HepG2 (cell line): ENCODE results near the gene SLC25A38. TPM values are rescaled to one million over a fixed set of nuclear protein-coding genes. Genes with fewer than 3 reads are reported as not detected.
"Not testable (repeated sequence)": the region's sequence is repeated elsewhere in the genome, so short reads cannot be mapped to it uniquely, and the experiment has no call there.

Source experiments
- ATAC-seq: fragments of 200-7000 bp; cut with Tn5 transposase; 3 replicates; pipeline ENCODE4 v1.9.1; 2020; ENCODE audit warnings: mild to moderate bottlenecking, moderate library complexity
- BruUV-seq: library from RNA; stranded (reverse); fragments of 400-500 nt; replicated peaks from 2 replicates; lab custom pipeline; 2021; lab: Mats Ljungman, UMichigan
- CTCF ChIA-PET: fragments of 300-600 bp; formaldehyde crosslinking; extraction: SDS; loops from one replicate; lab custom pipeline; 2021; ENCODE audit warnings: low total read pairs, inconsistent platforms, low intra/inter-chr PET ratio; lab: Yijun Ruan, JAX
- POLR2A ChIA-PET: fragments of 350-600 bp; sonication (Branson Sonifier 250); formaldehyde crosslinking; loops from one replicate; lab custom pipeline; 2020; ENCODE audit warnings: antibody characterized with exemption, inconsistent platforms; lab: Yijun Ruan, JAX
- DNase-seq: peaks from one replicate; pipeline ENCODE4 v3.0.0-alpha.2; 2015; ENCODE audit warnings: low spot score
- FAIRE-seq: peaks from 3 replicates; lab custom pipeline; 2011; peaks lifted over from hg19 to GRCh38; lab: Jason Lieb, UNC
- H2AFZ ChIP-seq: one replicate; pipeline ENCODE4 v1.6.1; 2011; ENCODE audit warnings: low read length, inconsistent platforms
- H3K27ac ChIP-seq: fragments of 300-600 bp; 3 replicates; pipeline ENCODE4 v1.8.0; 2011; ENCODE audit warnings: mixed run types, mild to moderate bottlenecking, mixed read lengths, low read length, inconsistent platforms; ENCODE audit not compliant: insufficient read depth; ENCODE audit errors: extremely low read length
- H3K27me3 ChIP-seq, 2 experiments: fragments of 200-600 bp in 1 of 2; 2 replicates in 1 of 2; 3 replicates in 1 of 2; pipeline versions ENCODE4 v1.6.0 to v1.8.0; 2011; ENCODE audit warnings: low read length in 2 of 2, mild to moderate bottlenecking in 2 of 2, moderate library complexity in 2 of 2, inconsistent platforms in 1 of 2; ENCODE audit not compliant: insufficient read depth in 2 of 2, control insufficient read depth in 1 of 2
- H3K36me3 ChIP-seq, 2 experiments: fragments of 200-600 bp in 1 of 2; replicated peaks in 1 of 2; 2 replicates in 1 of 2; 3 replicates in 1 of 2; pipeline versions ENCODE4 v1.5.1 to v1.8.0; 2011; ENCODE audit warnings: low read length in 2 of 2, inconsistent platforms in 1 of 2; ENCODE audit not compliant: insufficient read depth in 2 of 2, control insufficient read depth in 1 of 2
- H3K4me1 ChIP-seq: 2 replicates; pipeline ENCODE4 v1.5.1; 2012; ENCODE audit warnings: low read length, inconsistent platforms; ENCODE audit not compliant: insufficient read depth
- H3K4me2 ChIP-seq: 2 replicates; pipeline ENCODE4 v1.6.0; 2011; ENCODE audit warnings: low read depth, low read length, inconsistent platforms
- H3K4me3 ChIP-seq, 3 experiments: fragments of 200-600 bp in 1 of 3; sonication (generic), shearing (Covaris generic) in 1 of 3; replicated peaks in 1 of 3; 2 replicates each; pipeline ENCODE4 v1.5.1; 2011 to 2016; ENCODE audit warnings: low read length in 3 of 3, inconsistent platforms in 2 of 3, low read depth in 2 of 3, mild to moderate bottlenecking in 2 of 3, control low read depth in 1 of 3, mixed read lengths in 1 of 3; ENCODE audit not compliant: insufficient read depth in 1 of 3
- H3K79me2 ChIP-seq: one replicate; pipeline ENCODE4 v1.6.1; 2011; ENCODE audit warnings: low read length, inconsistent platforms; ENCODE audit not compliant: insufficient read depth
- H3K9ac ChIP-seq: 2 replicates; pipeline ENCODE4 v1.6.0; 2011; ENCODE audit warnings: mild to moderate bottlenecking, low read depth, low read length, inconsistent platforms; ENCODE audit not compliant: insufficient read depth
- H3K9me3 ChIP-seq: 2 replicates; pipeline ENCODE4 v1.5.1; 2012; ENCODE audit warnings: mild to moderate bottlenecking, low read length
- H4K20me1 ChIP-seq: 2 replicates; pipeline ENCODE4 v1.6.0; 2011; ENCODE audit warnings: inconsistent platforms, mild to moderate bottlenecking, low read length, moderate library complexity; ENCODE audit not compliant: insufficient read depth
- WGBS: methylation state at CpG from one replicate; pipeline ENCODE4 v1.1.6; 2017; ENCODE audit warnings: low lambda C conversion rate; 5-methylcytosine and 5-hydroxymethylcytosine counted together
- in situ Hi-C: cut with HindIII; loops from 2 replicates; pipeline ENCODE4 v1.10.0; 2017; ENCODE audit warnings: low pct_unique_long_range_greater_than_20kb; ENCODE audit not compliant: extremely low pct_ligation_motif_present
- intact Hi-C: fragments of 100-400 bp; cut with micrococcal nuclease; formaldehyde crosslinking; loops from one replicate; pipeline ENCODE4 v1.10.0; 2022; ENCODE audit not compliant: unreplicated experiment
- polyA plus RNA-seq, 8 experiments: library from polyadenylated mRNA; depleted of rRNA in 3 of 8; stranded (reverse) in 7 of 8; unstranded in 1 of 8; fragments of >200 nt; fragmentation: Illumina TruSeq in 4 of 8; extraction: Trizol in 4 of 8; gene quantifications; 2 replicates each; pipeline versions ENCODE4 v1.2.1 to v1.2.3, GENCODE V29; 2011 to 2016; ENCODE audit warnings: low read depth in 4 of 8, missing spikeins in 1 of 8, mixed read lengths in 1 of 8; ENCODE audit not compliant: insufficient read depth in 1 of 8
- total RNA-seq, 5 experiments: library from RNA; depleted of rRNA; stranded (reverse); fragments of >200 nt; fragmentation: Illumina TruSeq; extraction: Trizol; gene quantifications; 2 replicates each; pipeline ENCODE4 v1.2.3, GENCODE V29; 2016; ENCODE audit warnings: low read depth in 1 of 5

The SLC25A38 gene
- total and polyA plus RNA-seq, 2 of the 13 experiments (the other 11 are each of a cell fraction or from before 2014, with no cell fraction given): 32.5 to 35.4 TPM

GRCh38 chr3:39351134-39351533 is 32.0 kb upstream of the SLC25A38 start:
- H4K20me1 ChIP-seq, CTCF ChIA-PET, POLR2A ChIA-PET, H3K4me3 ChIP-seq, DNase-seq, BruUV-seq, intact Hi-C loops, H2AFZ ChIP-seq, H3K36me3 ChIP-seq, H3K9ac ChIP-seq, H3K9me3 ChIP-seq, H3K27me3 ChIP-seq, in situ Hi-C loops, ATAC-seq, H3K79me2 ChIP-seq, H3K27ac ChIP-seq, H3K4me2 ChIP-seq, FAIRE-seq: not testable (repeated sequence)
- H3K4me1 ChIP-seq: peaks cover 18% of the 10 kb centered on the region
- 0% methylated on average over 2 of the region's 2 CpGs for WGBS

- 10% methylated on average over 3 of the region's 3 CpGs for WGBS
- POLR2A ChIA-PET, ATAC-seq, H3K27me3 ChIP-seq, H3K9ac ChIP-seq, H3K36me3 ChIP-seq, H3K27ac ChIP-seq, H4K20me1 ChIP-seq, H2AFZ ChIP-seq, H3K4me2 ChIP-seq, H3K4me3 ChIP-seq, intact Hi-C loops, H3K9me3 ChIP-seq, in situ Hi-C loops, BruUV-seq, FAIRE-seq, CTCF ChIA-PET, DNase-seq, H3K79me2 ChIP-seq: not testable (repeated sequence)
- H3K4me1 ChIP-seq: peaks cover 12% of the 10 kb centered on the region
Observed at GRCh38 chr3:39353168-39353927, 29.8 kb upstream of the SLC25A38 start.
